BLaER1 treated with 17β-estradiol and CSF1 and Interleukin-3, amounts not matched to agents 10 nM and 100 nM (cell line): ENCODE data around the gene RBP7.

ENCODE experiments used
- H3K27ac ChIP-seq, 11 experiments: shearing (Covaris generic); formaldehyde crosslinking; 2 replicates each; pipeline ENCODE4 v1.8.1; 2022
- H3K27me3 ChIP-seq, 11 experiments: shearing (Covaris generic); formaldehyde crosslinking; 2 replicates each; pipeline ENCODE4 v1.8.1; 2022
- H3K36me3 ChIP-seq, 11 experiments: shearing (Covaris generic); formaldehyde crosslinking; 2 replicates each; pipeline ENCODE4 v1.8.1; 2022
- H3K4me1 ChIP-seq, 10 experiments: shearing (Covaris generic); formaldehyde crosslinking; 2 replicates each; pipeline ENCODE4 v1.8.1; 2022
- H3K4me2 ChIP-seq, 11 experiments: shearing (Covaris generic); formaldehyde crosslinking; 2 replicates each; pipeline ENCODE4 v1.8.1; 2022
- H3K4me3 ChIP-seq, 10 experiments: shearing (Covaris generic); formaldehyde crosslinking; 2 replicates each; pipeline ENCODE4 v1.8.1; 2022
- H3K9ac ChIP-seq, 11 experiments: shearing (Covaris generic); formaldehyde crosslinking; 2 replicates each; pipeline ENCODE4 v1.8.1; 2022
- H3K9me3 ChIP-seq, 11 experiments: shearing (Covaris generic); formaldehyde crosslinking; replicated peaks in 1 of 11; 2 replicates each; pipeline ENCODE4 v1.8.1; 2022
- H4K20me1 ChIP-seq, 11 experiments: shearing (Covaris generic); formaldehyde crosslinking; 2 replicates each; pipeline ENCODE4 v1.8.1; 2022
- Cebpa-rat ChIP-seq, 11 experiments: shearing (Covaris generic); IDR thresholded peaks; 2 replicates each; pipeline ENCODE4 v1.8.1; 2022

RBP7 gene

GRCh38 chr1:9996624-9997582 lies at the start of gene RBP7:
Gene RBP7, plus strand, starts transcription at chr1:9997228. Its CDS starts 31 bp downstream, at chr1:9997259.
- H3K9ac ChIP-seq = no peak within 1 kb of the TSS
- no peak within 1 kb of the TSS for H3K4me2 ChIP-seq
- 0 out of 20 replicates have a peak within 1 kb of the TSS, but pooled peaks of 2 of the 10 experiments have one; percentile 4 to 26 for H3K4me3 ChIP-seq
- no peak within 1 kb of the TSS for H3K27ac ChIP-seq
- 0 out of 22 replicates have a peak, but pooled peaks cover 0 to 4% (median 0%) of the 10 kb centered on the region in 11 experiments for H3K36me3 ChIP-seq
- TF ChIP-seq Cebpa-rat (IDR thresholded peaks at IDR 0.05) = no peak
- H3K9me3 ChIP-seq = peaks cover 38 to 50% (median 43%) of the 10 kb centered on the region in 11 experiments
- H3K4me1 ChIP-seq = peaks cover 0 to 20% (median 5%) of the 10 kb centered on the region in 10 experiments; a peak in 9 of 20 replicates
- H3K27me3 ChIP-seq = no peaks in the 10 kb centered on the region; a peak in 1 of 22 replicates
- no peaks in the 10 kb centered on the region for H4K20me1 ChIP-seq

- no peak for TF ChIP-seq Cebpa-rat (IDR thresholded peaks at IDR 0.05)
- H3K4me1 ChIP-seq = peaks cover 15 to 28% (median 19%) of the 10 kb centered on the region in 10 experiments
- no peak overlapping the region for H3K4me2 ChIP-seq
Measured at GRCh38 chr1:9957726-9958125, 39.3 kb upstream of the RBP7 start.

GRCh38 chr1:9960011-9960410 lies 37.0 kb upstream of the RBP7 start:
- peak overlapping the region in 6 of 11 experiments; percentile 65 to 84 (median 73); a peak in 8 of 22 replicates for H3K27ac ChIP-seq
- no peaks in the 10 kb centered on the region for H3K27me3 ChIP-seq
- no peaks in the 10 kb centered on the region; a peak in 1 of 22 replicates for H4K20me1 ChIP-seq
- H3K4me1 ChIP-seq = peaks cover 13 to 28% (median 18%) of the 10 kb centered on the region in 10 experiments
- TF ChIP-seq Cebpa-rat (IDR thresholded peaks at IDR 0.05) = no peak
- H3K4me3 ChIP-seq = no peak overlapping the region
- H3K36me3 ChIP-seq = peaks cover 0 to 29% (median 0%) of the 10 kb centered on the region in 11 experiments; a peak in 7 of 22 replicates
- peak overlapping the region in 3 of 11 experiments; percentile 55 to 95 (median 77); a peak in 5 of 22 replicates for H3K4me2 ChIP-seq
- 0 out of 22 replicates have a peak overlapping the region, but pooled peaks of 1 of the 11 experiments have one; percentile 42 for H3K9ac ChIP-seq
- H3K9me3 ChIP-seq = no peaks in the 10 kb centered on the region

More at GRCh38 chr1:9957726-9958125, 39.3 kb upstream of the RBP7 start:
- Histone ChIP-seq H3K9me3 (no peaks in the 10 kb centered on the region), H4K20me1 (no peaks in the 10 kb centered on the region; a peak in 1 of 22 replicates), H3K4me3 (no peak overlapping the region), H3K9ac (no peak overlapping the region), H3K27ac (no peak overlapping the region), H3K27me3 (no peaks in the 10 kb centered on the region), H3K36me3 (peaks cover 0 to 18% (median 3%) of the 10 kb centered on the region in 11 experiments; a peak in 5 of 22 replicates)

GRCh38 chr1:9960706-9961562 lies 36.1 kb upstream of the RBP7 start:
- H3K9ac ChIP-seq = peak overlapping the region in 9 of 11 experiments; percentile 12 to 70 (median 48); a peak in 17 of 22 replicates
- H3K4me2 ChIP-seq = peak overlapping the region; percentile 30 to 95 (median 77)
- no peak for TF ChIP-seq Cebpa-rat (IDR thresholded peaks at IDR 0.05)
- no peaks in the 10 kb centered on the region for H3K9me3 ChIP-seq
- peak overlapping the region in 6 of 10 experiments; percentile 4 to 35 (median 23); a peak in 6 of 20 replicates for H3K4me3 ChIP-seq
- peaks cover 13 to 28% (median 18%) of the 10 kb centered on the region in 10 experiments for H3K4me1 ChIP-seq
- H4K20me1 ChIP-seq = no peaks in the 10 kb centered on the region; a peak in 1 of 22 replicates
- no peaks in the 10 kb centered on the region for H3K27me3 ChIP-seq
- H3K27ac ChIP-seq = peak overlapping the region in 10 of 11 experiments; percentile 15 to 84 (median 70); a peak in 19 of 22 replicates
- peaks cover 0 to 29% (median 0%) of the 10 kb centered on the region in 11 experiments; a peak in 7 of 22 replicates for H3K36me3 ChIP-seq

GRCh38 chr1:9984253-9984652 lies 12.8 kb upstream of the RBP7 start:
- H4K20me1 ChIP-seq = no peaks in the 10 kb centered on the region
- no peak overlapping the region for H3K9ac ChIP-seq
- no peak overlapping the region for H3K27ac ChIP-seq
- TF ChIP-seq Cebpa-rat (IDR thresholded peaks at IDR 0.05) = no peak
- H3K36me3 ChIP-seq = peaks cover 15 to 71% (median 31%) of the 10 kb centered on the region in 11 experiments; a peak in 21 of 22 replicates
- H3K4me2 ChIP-seq = no peak overlapping the region
- no peaks in the 10 kb centered on the region for H3K9me3 ChIP-seq
- H3K4me3 ChIP-seq = no peak overlapping the region
- no peaks in the 10 kb centered on the region for H3K27me3 ChIP-seq
- peaks cover 0 to 4% (median 0%) of the 10 kb centered on the region in 10 experiments; a peak in 3 of 20 replicates for H3K4me1 ChIP-seq

GRCh38 chr1:9985001-9985400 lies 12.0 kb upstream of the RBP7 start:
- Histone ChIP-seq H3K27me3 (no peaks in the 10 kb centered on the region), H4K20me1 (no peaks in the 10 kb centered on the region), H3K9ac (no peak overlapping the region), H3K4me3 (no peak overlapping the region), H3K27ac (no peak overlapping the region), H3K36me3 (peaks cover 15 to 65% (median 31%) of the 10 kb centered on the region in 11 experiments; a peak in 21 of 22 replicates), H3K4me1 (peaks cover 0 to 9% (median 0%) of the 10 kb centered on the region in 10 experiments; a peak in 6 of 20 replicates), H3K4me2 (no peak overlapping the region), H3K9me3 (no peaks in the 10 kb centered on the region)
- no peak for TF ChIP-seq Cebpa-rat (IDR thresholded peaks at IDR 0.05)

GRCh38 chr1:9989773-9990172 lies 7.3 kb upstream of the RBP7 start:
- Histone ChIP-seq H3K9ac (no peak overlapping the region), H3K9me3 (no peaks in the 10 kb centered on the region), H3K4me3 (no peak overlapping the region), H3K4me2 (peak overlapping the region in 3 of 11 experiments; percentile 71 to 76 (median 74); a peak in 6 of 22 replicates), H4K20me1 (no peaks in the 10 kb centered on the region), H3K36me3 (peaks cover 0 to 18% (median 0%) of the 10 kb centered on the region in 11 experiments; a peak in 3 of 22 replicates), H3K27ac (peak overlapping the region in 4 of 11 experiments; percentile 63 to 75 (median 74); a peak in 5 of 22 replicates), H3K27me3 (no peaks in the 10 kb centered on the region), H3K4me1 (peaks cover 0 to 48% (median 11%) of the 10 kb centered on the region in 10 experiments; a peak in 10 of 20 replicates)
- TF ChIP-seq Cebpa-rat (IDR thresholded peaks at IDR 0.05) = no peak

GRCh38 chr1:9990944-9991343 lies 6.1 kb upstream of the RBP7 start:
- Histone ChIP-seq H3K27ac (peak overlapping the region in 5 of 11 experiments; percentile 63 to 75 (median 73); a peak in 10 of 22 replicates), H3K4me3 (no peak overlapping the region), H4K20me1 (no peaks in the 10 kb centered on the region), H3K4me1 (peaks cover 0 to 48% (median 11%) of the 10 kb centered on the region in 10 experiments; a peak in 10 of 20 replicates), H3K27me3 (no peaks in the 10 kb centered on the region), H3K9ac (peak overlapping the region in 4 of 11 experiments; percentile 17 to 59 (median 44); a peak in 6 of 22 replicates), H3K36me3 (peaks cover 0 to 6% (median 0%) of the 10 kb centered on the region in 11 experiments; a peak in 2 of 22 replicates), H3K4me2 (peak overlapping the region in 5 of 11 experiments; percentile 53 to 77 (median 74); a peak in 10 of 22 replicates), H3K9me3 (peaks cover 0 to 6% (median under 1%) of the 10 kb centered on the region in 11 experiments; a peak in 4 of 22 replicates)
- peak in 2 of 11 experiments; percentile 22 to 65; a peak in 3 of 22 replicates for TF ChIP-seq Cebpa-rat (IDR thresholded peaks at IDR 0.05)
